Measurements from ENCODE around the gene FBXO42.

Gene FBXO42

GRCh38 chr1:16318555-16318954, 33.7 kb downstream of the FBXO42 start:
- DNase-seq, result no peak

GRCh38 chr1:16315437-16315836, 36.8 kb downstream of the FBXO42 start:
- DNase-seq, result no peak

- DNase-seq, result no peak
Measured at GRCh38 chr1:16307222-16307621, 45.1 kb downstream of the FBXO42 start.

- DNase-seq, result no peak
Measured at GRCh38 chr1:16302709-16303627, 49.3 kb downstream of the FBXO42 start.

GRCh38 chr1:16300436-16300835, 51.8 kb downstream of the FBXO42 start:
- DNase-seq, result no peak

- DNase-seq, result no peak
Measured at GRCh38 chr1:16298653-16299052, 53.6 kb downstream of the FBXO42 start.

GRCh38 chr1:16296643-16297042, 55.6 kb downstream of the FBXO42 start:
- no peak for DNase-seq

- DNase-seq, result no peak
Measured at GRCh38 chr1:16294219-16295212, 57.8 kb downstream of the FBXO42 start.

GRCh38 chr1:16293538-16293937, 58.7 kb downstream of the FBXO42 start:
- DNase-seq, result no peak

GRCh38 chr1:16292739-16293138, 59.5 kb downstream of the FBXO42 start:
- no peak for DNase-seq

GRCh38 chr1:16289959-16290358, 62.3 kb downstream of the FBXO42 start:
- no peak for DNase-seq

- no peak for DNase-seq
Measured at GRCh38 chr1:16286122-16286521, 66.2 kb downstream of the FBXO42 start.

GRCh38 chr1:16281765-16282164, 70.5 kb downstream of the FBXO42 start:
- DNase-seq, result no peak

- no peak for DNase-seq
Measured at GRCh38 chr1:16279186-16279585, 73.1 kb downstream of the FBXO42 start.

- DNase-seq, result no peak
Measured at GRCh38 chr1:16276302-16277030, 75.8 kb downstream of the FBXO42 start.

- DNase-seq, result no peak
Measured at GRCh38 chr1:16275591-16275990, 76.7 kb downstream of the FBXO42 start.

GRCh38 chr1:16267690-16268180, 84.5 kb downstream of the FBXO42 start:
- DNase-seq, result no peak

GRCh38 chr1:16266411-16267118, 85.7 kb downstream of the FBXO42 start:
- DNase-seq, result no peak

- DNase-seq, result no peak
Measured at GRCh38 chr1:16262067-16262466, 90.2 kb downstream of the FBXO42 start.

- no peak for DNase-seq
Measured at GRCh38 chr1:16260814-16261213, 91.5 kb downstream of the FBXO42 start.

- no peak for DNase-seq
Measured at GRCh38 chr1:16258591-16259135, 93.6 kb downstream of the FBXO42 start.

- no peak for DNase-seq
Measured at GRCh38 chr1:16257968-16258367, 94.3 kb downstream of the FBXO42 start.
